NB4 (cell line): ENCODE results near the gene TMEM63C.

Experiments used
- CTCF ChIP-seq: IDR thresholded peaks from one replicate; pipeline ENCODE4 v1.5.1; 2012; ENCODE audit warnings: low read depth, low read length
- MAX ChIP-seq: IDR thresholded peaks from 2 replicates; pipeline ENCODE4 v1.6.1; 2011; ENCODE audit warnings: low read depth, low read length
- MYC ChIP-seq: IDR thresholded peaks from 2 replicates; pipeline ENCODE4 v1.6.1; 2011; ENCODE audit warnings: low read depth, low read length
- POLR2A ChIP-seq: IDR thresholded peaks from 2 replicates; pipeline ENCODE4 v1.6.1; 2011; ENCODE audit warnings: mild to moderate bottlenecking; ENCODE audit not compliant: insufficient read length; ENCODE audit errors: extremely low read depth

GRCh38 chr14:77177702-77178101 is 3.9 kb upstream of the TMEM63C start:
- TF ChIP-seq CTCF (no peak), MAX (no peak), POLR2A (no peak), MYC (no peak)
